Activated CD8-positive, alpha-beta memory T cell treated with anti-CD3 and anti-CD28 coated beads, Interleukin-2, amount 50 U/mL, for 1 hour (primary cell): ENCODE measurements around the gene RNF180.
"Not testable (repeated sequence)": the region's sequence is repeated elsewhere in the genome, so short reads cannot be mapped to it uniquely, and the experiment has no call there.

ENCODE experiments used
- DNase-seq: peaks from one replicate; pipeline ENCODE4 v3.0.0-alpha.2; 2020; ENCODE audit errors: extremely low read depth

The RNF180 gene

GRCh38 chr5:64285188-64286130, 119.8 kb downstream of the RNF180 start:
- DNase-seq = no peak

GRCh38 chr5:64286381-64286780, 120.7 kb downstream of the RNF180 start:
- no peak for DNase-seq

DNA sequence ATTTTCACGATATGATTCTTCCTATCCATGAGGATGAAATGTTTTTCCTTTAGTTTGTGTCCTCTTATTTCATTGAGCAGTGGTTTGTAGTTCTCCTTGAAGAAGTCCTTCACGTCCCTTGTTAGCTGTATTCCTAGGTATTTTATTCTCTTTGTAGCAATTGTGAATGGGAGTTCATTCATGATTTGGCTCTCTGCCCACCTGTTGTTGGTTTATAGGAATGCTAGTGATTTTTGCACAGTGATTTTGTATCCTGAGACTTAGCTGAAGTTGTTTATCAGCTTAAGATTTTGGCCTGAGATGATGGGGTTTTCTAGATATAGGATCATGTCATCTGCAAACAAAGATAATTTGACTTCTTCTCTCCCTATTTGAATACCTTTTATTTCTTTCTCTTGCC, 122.9 kb downstream of the RNF180 start:
- not testable (repeated sequence) for DNase-seq

- DNase-seq = no peak
These were observed 127.1 kb downstream of the RNF180 start for GRCh38 chr5:64292611-64293215.

- DNase-seq = no peak
These were observed 129.5 kb downstream of the RNF180 start for GRCh38 chr5:64295101-64295500.

DNA sequence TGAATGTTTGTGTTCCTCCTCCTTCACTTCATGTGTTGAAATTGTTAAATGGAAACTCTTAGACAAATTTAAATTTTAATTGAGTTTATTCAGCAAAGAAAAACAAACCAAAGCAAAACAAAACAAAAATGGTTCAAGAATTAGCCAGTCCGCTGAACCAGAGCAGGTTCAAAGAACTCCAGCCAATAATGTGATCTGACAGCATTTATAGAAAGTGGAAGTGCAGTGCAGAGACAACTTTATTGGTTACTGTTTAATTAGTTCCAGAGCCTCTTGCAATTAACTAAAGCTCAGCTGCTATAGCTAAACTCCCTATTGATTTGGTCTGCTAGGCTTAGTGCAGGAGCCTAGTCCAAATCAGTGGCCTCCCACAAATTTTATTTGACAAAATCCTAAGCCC, 132.9 kb downstream of the RNF180 start:
- DNase-seq = no peak

GRCh38 chr5:64299805-64300204, 134.2 kb downstream of the RNF180 start:
- no peak for DNase-seq

GRCh38 chr5:64301566-64301965, 135.9 kb downstream of the RNF180 start:
- DNase-seq = no peak

DNA sequence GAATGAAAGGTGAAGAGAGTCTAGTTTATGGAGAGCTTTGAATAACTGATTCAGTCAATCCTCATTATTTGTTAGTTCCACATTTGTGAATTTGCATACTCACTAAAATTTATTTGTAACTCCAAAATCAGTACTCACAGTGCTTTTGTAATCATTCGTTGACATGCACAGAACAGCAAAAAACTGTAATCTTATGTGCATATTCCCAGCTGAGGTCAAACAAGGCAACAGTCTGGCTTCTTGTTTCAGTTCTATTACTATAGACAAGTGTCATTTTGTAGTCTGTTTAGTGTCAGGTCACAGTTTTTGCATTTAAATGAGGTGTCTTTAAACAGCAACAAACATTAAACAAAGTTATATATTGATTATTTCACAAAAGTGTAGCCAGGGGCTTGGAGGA, 142.5 kb downstream of the RNF180 start:
- no peak for DNase-seq

- DNase-seq = no peak
These were observed 146.8 kb downstream of the RNF180 start for GRCh38 chr5:64312491-64312890.

- no peak for DNase-seq
These were observed 150.1 kb downstream of the RNF180 start for GRCh38 chr5:64315778-64316177.

GRCh38 chr5:64318175-64318574, 152.5 kb downstream of the RNF180 start:
- no peak for DNase-seq

- DNase-seq = no peak
These were observed 157.9 kb downstream of the RNF180 start for GRCh38 chr5:64323591-64323990.

DNA sequence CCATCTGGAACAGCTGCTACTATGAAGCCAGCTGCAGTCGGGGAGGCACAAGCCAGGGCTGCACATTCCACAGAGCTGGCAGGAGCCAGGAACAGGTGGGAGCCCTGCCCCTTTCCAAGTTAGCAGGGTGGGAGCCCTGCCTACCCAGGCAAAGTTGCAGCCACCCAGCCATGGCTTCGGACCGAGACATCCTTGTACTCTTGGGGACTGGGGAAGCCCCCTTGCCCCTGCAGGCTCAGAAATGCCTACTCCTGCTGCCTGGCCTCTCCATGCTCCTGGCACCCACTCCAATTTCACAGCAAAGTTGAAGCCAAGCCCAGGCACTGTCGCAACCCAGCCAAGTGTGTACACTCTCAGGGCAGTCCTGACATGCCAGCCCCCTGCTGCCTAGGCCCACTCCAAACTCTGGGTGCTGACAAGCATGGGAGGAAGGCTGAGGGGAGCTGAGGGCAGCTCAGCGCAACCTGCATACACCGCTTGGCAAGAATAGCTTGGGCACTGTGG, 165.1 kb downstream of the RNF180 start:
- DNase-seq = no peak

DNA sequence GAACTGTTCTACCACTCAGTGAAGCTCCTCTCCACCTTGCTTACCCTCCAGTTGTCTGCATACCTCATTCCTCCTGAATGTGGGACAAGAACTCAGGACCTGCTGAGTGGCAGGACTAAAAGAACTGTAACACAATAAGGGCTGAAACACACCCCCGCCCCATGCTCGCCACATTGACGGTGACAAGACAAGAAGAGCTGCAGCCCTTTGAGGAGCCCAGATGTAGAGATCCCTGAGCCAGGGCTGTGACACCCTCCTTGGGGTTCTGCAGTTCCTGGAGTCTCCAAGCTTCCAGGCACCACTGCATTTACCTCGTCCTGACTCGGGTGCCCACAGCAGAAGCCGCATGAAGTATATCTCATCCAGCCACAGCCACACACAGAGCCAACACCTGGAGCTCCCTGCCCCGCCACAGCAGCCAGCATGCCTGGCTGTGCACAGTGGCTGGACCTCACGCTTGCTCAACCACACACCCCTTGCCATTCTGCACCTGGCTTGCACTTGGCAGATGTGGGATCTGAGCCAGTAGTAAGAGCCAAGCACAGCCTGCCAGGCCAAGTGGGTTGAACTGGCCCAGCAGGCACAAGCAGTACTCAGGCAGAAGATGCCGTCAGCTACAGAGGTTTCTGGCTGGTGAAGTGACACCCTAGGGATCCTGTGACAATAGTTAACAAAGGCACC, 166.1 kb downstream of the RNF180 start:
- no peak for DNase-seq

DNA sequence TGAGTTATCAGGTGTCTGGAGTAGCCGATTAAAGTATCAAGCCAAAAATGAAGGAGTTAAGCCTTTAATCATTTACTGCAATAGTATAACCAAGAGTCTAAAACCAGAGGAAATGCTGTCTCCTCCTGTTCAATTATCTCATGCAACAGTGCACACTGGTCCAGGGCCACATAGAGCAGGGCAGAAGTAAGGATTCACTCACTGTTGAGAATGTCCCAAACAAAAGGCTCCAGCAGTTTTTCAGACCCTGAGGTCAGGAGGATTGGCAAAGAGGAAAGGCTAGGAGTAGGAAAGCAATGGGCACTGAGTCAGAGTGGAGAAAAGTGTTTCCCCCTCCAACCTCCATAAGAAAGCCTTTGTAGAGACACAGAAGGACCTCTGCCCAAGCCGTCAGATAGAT, 168.2 kb downstream of the RNF180 start:
- no peak for DNase-seq

DNA sequence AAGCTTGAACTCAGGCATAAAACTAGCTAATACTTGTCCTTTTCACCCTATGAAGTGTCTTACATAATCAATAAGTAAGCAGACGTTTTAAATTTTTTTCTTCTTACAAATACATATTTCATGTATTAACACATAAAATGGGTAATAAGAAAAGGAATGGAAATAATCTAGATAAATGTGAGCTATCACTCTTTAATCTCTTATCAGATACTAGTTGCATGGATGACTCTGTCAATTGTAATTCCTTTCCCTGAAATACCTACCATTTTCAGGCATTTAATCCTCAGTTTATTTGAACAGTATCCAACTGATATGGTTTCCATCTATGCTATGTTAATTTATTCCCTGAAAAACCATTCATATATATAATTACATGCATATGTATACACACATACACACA, 174.1 kb downstream of the RNF180 start:
- no peak for DNase-seq

GRCh38 chr5:64340293-64340692, 174.7 kb downstream of the RNF180 start:
- DNase-seq = no peak

GRCh38 chr5:64341340-64341739, 175.7 kb downstream of the RNF180 start:
- DNase-seq = no peak

- DNase-seq = no peak
These were observed 178.9 kb downstream of the RNF180 start for GRCh38 chr5:64344501-64344900.

GRCh38 chr5:64347309-64347708, 181.7 kb downstream of the RNF180 start:
- no peak for DNase-seq

DNA sequence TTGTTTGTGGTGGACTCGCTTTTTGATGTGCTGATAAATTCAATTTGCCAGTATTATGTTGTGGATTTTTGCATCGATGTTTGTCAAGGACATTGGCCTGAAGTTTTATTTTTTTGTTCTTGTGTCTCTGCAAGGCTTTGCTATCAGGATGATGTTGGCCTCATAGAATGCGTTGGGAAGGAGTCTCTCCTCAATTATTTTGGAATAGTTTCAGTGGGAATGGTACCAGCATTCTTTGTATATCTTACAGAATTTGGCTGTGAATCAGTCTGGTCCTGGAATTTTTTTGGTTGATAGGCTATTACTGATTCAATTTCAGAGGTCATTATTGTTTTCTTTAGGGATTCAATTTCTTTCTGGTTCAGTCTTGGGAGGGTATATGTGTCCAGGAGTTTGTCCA, 198.8 kb downstream of the RNF180 start:
- DNase-seq = no peak

DNA sequence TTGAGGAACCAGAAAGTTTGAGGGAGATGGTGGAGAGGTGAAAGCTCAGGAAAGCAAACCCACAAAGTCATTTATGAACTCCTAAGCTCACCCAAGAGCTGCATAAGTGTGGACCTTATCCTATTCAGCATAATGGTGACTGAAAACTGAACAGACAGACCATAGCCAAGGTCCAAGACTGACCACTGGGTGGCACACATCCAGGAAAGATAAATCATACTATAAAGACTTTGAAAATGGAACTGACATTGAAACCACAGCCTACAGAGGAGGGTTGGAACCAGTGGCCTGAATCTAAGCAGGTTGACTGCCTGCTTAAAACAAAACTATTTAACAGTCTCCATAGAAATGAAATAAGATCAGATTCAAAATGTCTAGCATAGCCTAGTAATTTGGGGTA, 219.1 kb downstream of the RNF180 start:
- DNase-seq = no peak
